OCI-LY3 (cell line): Measurements from ENCODE around the gene CXCL5.

Experiments
- CTCF ChIP-seq: fragments of 200-600, 300-600 bp; sonication (generic); IDR thresholded peaks from 2 replicates; pipeline ENCODE4 v1.5.1; 2014; ENCODE audit warnings: antibody characterized with exemption, low read length, low read depth
- EZH2phosphoT487 ChIP-seq: fragments of 200-600 bp; shearing (Covaris generic); IDR thresholded peaks from 2 replicates; pipeline ENCODE4 v1.6.1; 2018; ENCODE audit warnings: antibody characterized with exemption, mixed run types, low read depth

- TF ChIP-seq CTCF (no peak), EZH2phosphoT487 (no peak)
Measured at GRCh38 chr4:74047152-74047551, 48.7 kb upstream of the CXCL5 start.
